OCI-LY7 (cell line): Measurements from ENCODE around the gene MISP3.

ENCODE experiments used
- CTCF ChIP-seq: fragments of 200-600 bp; sonication (generic); conservative IDR thresholded peaks from 2 replicates; pipeline ENCODE4 v1.5.1; 2014; ENCODE audit warnings: mild to moderate bottlenecking, antibody characterized with exemption, low read length, moderate library complexity, mixed read lengths
- EZH2phosphoT487 ChIP-seq: fragments of 200-600 bp; sonication (generic); IDR thresholded peaks from 2 replicates; pipeline ENCODE4 v1.6.1; 2018; ENCODE audit warnings: low read depth, borderline replicate concordance, mild to moderate bottlenecking, mixed run types, antibody characterized with exemption, low read length, moderate library complexity, mixed read lengths

- no peak for TF ChIP-seq CTCF
- no peak for TF ChIP-seq EZH2phosphoT487
Measured at GRCh38 chr19:14102756-14103155, 30.2 kb downstream of the MISP3 start.
